H1 (cell line): ENCODE measurements around the gene COL27A1. TPM values are rescaled to one million over a fixed set of nuclear protein-coding genes. Genes with fewer than 3 reads are reported as not detected.

Source experiments
- CTCF ChIA-PET: fragments of 300-600 bp; sonication (Branson Sonifier 250); formaldehyde crosslinking; loops from one replicate; lab custom pipeline; 2021; ENCODE audit not compliant: partially characterized antibody; lab: Charles Lee
- POLR2A ChIA-PET: fragments of 300-600 bp; sonication (Branson Sonifier 250); formaldehyde crosslinking; loops from one replicate; lab custom pipeline; 2021; ENCODE audit warnings: inconsistent platforms; ENCODE audit not compliant: partially characterized antibody; lab: Charles Lee
- DNase-seq, 2 experiments: peaks; one replicate each; pipeline versions ENCODE4 v3.0.0 to v3.0.0-alpha.2; 2010 to 2022; ENCODE audit warnings: low spot score in 2 of 2, low read depth in 1 of 2, mixed read lengths in 1 of 2
- FAIRE-seq: peaks from 2 replicates; lab custom pipeline; 2011; peaks lifted over from hg19 to GRCh38; lab: Jason Lieb, UNC
- H2AFZ ChIP-seq: 2 replicates; pipeline ENCODE4 v1.8.1; 2012; ENCODE audit warnings: low read length, inconsistent platforms
- H2AK5ac ChIP-seq: 2 replicates; pipeline ENCODE4 v1.6.1; 2013; ENCODE audit warnings: low read depth, low read length
- H2BK120ac ChIP-seq: replicated peaks from 2 replicates; pipeline ENCODE3; 2013; ENCODE audit warnings: low read depth, low read length, inconsistent platforms
- H2BK12ac ChIP-seq: 2 replicates; pipeline ENCODE4 v1.6.1; 2013; ENCODE audit warnings: low read depth, low read length
- H2BK15ac ChIP-seq: 2 replicates; pipeline ENCODE4 v1.6.1; 2013; ENCODE audit warnings: low read length
- H2BK20ac ChIP-seq: 2 replicates; pipeline ENCODE4 v1.6.1; 2013; ENCODE audit warnings: low read length
- H2BK5ac ChIP-seq: 2 replicates; pipeline ENCODE4 v1.6.1; 2013; ENCODE audit warnings: low read depth, low read length
- H3K14ac ChIP-seq: 2 replicates; pipeline ENCODE4 v1.6.1; 2013; ENCODE audit warnings: inconsistent platforms; ENCODE audit not compliant: insufficient read length
- H3K18ac ChIP-seq: 2 replicates; pipeline ENCODE4 v1.6.1; 2013; ENCODE audit warnings: low read length; ENCODE audit errors: extremely low read depth
- H3K23ac ChIP-seq: 2 replicates; pipeline ENCODE4 v1.6.1; 2013; ENCODE audit warnings: inconsistent platforms; ENCODE audit not compliant: insufficient read length
- H3K23me2 ChIP-seq: 2 replicates; pipeline ENCODE4 v1.6.1; 2013; ENCODE audit warnings: low read depth, low read length
- H3K27ac ChIP-seq: 2 replicates; pipeline ENCODE4 v1.6.1; 2011; ENCODE audit warnings: low read depth, low read length, inconsistent platforms
- H3K27me3 ChIP-seq, 4 experiments: replicated peaks in 1 of 4; 1 replicate in 1 of 4; 2 replicates in 3 of 4; pipeline versions ENCODE4 v1.6.1 to v1.8.1; 2011 to 2013; ENCODE audit warnings: low read length in 3 of 4, mild to moderate bottlenecking in 3 of 4, inconsistent platforms in 2 of 4, mixed read lengths in 2 of 4, moderate library complexity in 1 of 4; ENCODE audit not compliant: control insufficient read depth in 3 of 4, insufficient read depth in 3 of 4; ENCODE audit errors: extremely low read depth in 1 of 4
- H3K36me3 ChIP-seq, 4 experiments: 2 replicates each; pipeline versions ENCODE4 v1.6.1 to v1.8.1; 2011 to 2013; ENCODE audit warnings: mild to moderate bottlenecking in 4 of 4, low read length in 3 of 4, moderate library complexity in 2 of 4, control low read depth in 1 of 4, inconsistent platforms in 1 of 4; ENCODE audit not compliant: insufficient read depth in 4 of 4, control insufficient read depth in 2 of 4
- H3K4ac ChIP-seq: replicated peaks from 2 replicates; pipeline ENCODE3; 2013; ENCODE audit warnings: low read length, low read depth, mixed read lengths, inconsistent platforms; ENCODE audit not compliant: insufficient read length
- H3K4me1 ChIP-seq, 4 experiments: replicated peaks in 1 of 4; 1 replicate in 1 of 4; 2 replicates in 3 of 4; pipeline versions ENCODE4 v1.6.1 to v1.8.1; 2011 to 2013; ENCODE audit warnings: low read length in 3 of 4, inconsistent platforms in 2 of 4, mixed read lengths in 1 of 4; ENCODE audit not compliant: insufficient read depth in 4 of 4, control insufficient read depth in 3 of 4
- H3K4me2 ChIP-seq, 2 experiments: 2 replicates each; pipeline versions ENCODE4 v1.6.1 to v1.8.1; 2011 to 2013; ENCODE audit warnings: low read depth in 2 of 2, low read length in 2 of 2, control low read depth in 1 of 2, inconsistent platforms in 1 of 2, mild to moderate bottlenecking in 1 of 2; ENCODE audit not compliant: insufficient read depth in 1 of 2
- H3K4me3 ChIP-seq, 4 experiments: fragments of 200-600, 300-600 bp in 1 of 4; sonication (generic), shearing (Covaris generic), sonication (Bioruptor Twin) in 1 of 4; 2 replicates each; pipeline versions ENCODE4 v1.5.1 to v1.8.1; 2011 to 2016; ENCODE audit warnings: low read length in 4 of 4, low read depth in 3 of 4, control low read depth in 2 of 4, inconsistent platforms in 2 of 4, mild to moderate bottlenecking in 2 of 4, mixed read lengths in 1 of 4, moderate library complexity in 1 of 4; ENCODE audit not compliant: insufficient read depth in 2 of 4; ENCODE audit errors: extremely low read depth in 1 of 4
- H3K56ac ChIP-seq: replicated peaks from 2 replicates; pipeline ENCODE3; 2013; ENCODE audit warnings: low read depth, mild to moderate bottlenecking, mixed read lengths, low read length, inconsistent platforms; ENCODE audit not compliant: insufficient read length
- H3K79me1 ChIP-seq: 2 replicates; pipeline ENCODE4 v1.6.1; 2013; ENCODE audit warnings: low read depth, low read length, control low read depth
- H3K79me2 ChIP-seq, 2 experiments: 2 replicates each; pipeline versions ENCODE4 v1.6.1 to v1.8.1; 2012 to 2013; ENCODE audit warnings: low read length in 2 of 2, mild to moderate bottlenecking in 2 of 2, inconsistent platforms in 1 of 2; ENCODE audit not compliant: insufficient read depth in 2 of 2, control insufficient read depth in 1 of 2
- H3K9ac ChIP-seq, 4 experiments: replicated peaks in 1 of 4; 1 replicate in 1 of 4; 2 replicates in 3 of 4; pipeline versions ENCODE4 v1.6.1 to v1.8.1; 2011 to 2013; ENCODE audit warnings: low read depth in 3 of 4, low read length in 3 of 4, control low read depth in 2 of 4, mild to moderate bottlenecking in 2 of 4, moderate library complexity in 2 of 4, inconsistent platforms in 1 of 4; ENCODE audit errors: extremely low read depth in 1 of 4
- H3K9me3 ChIP-seq, 2 experiments: 2 replicates each; pipeline versions ENCODE4 v1.6.1 to v1.8.1; 2012 to 2013; ENCODE audit warnings: mild to moderate bottlenecking in 2 of 2, moderate library complexity in 2 of 2, control low read depth in 1 of 2, inconsistent platforms in 1 of 2, low read depth in 1 of 2, low read length in 1 of 2, mixed read lengths in 1 of 2; ENCODE audit not compliant: insufficient read depth in 2 of 2
- H4K20me1 ChIP-seq, 2 experiments: replicated peaks in 1 of 2; 2 replicates each; pipeline versions ENCODE3 to v1.8.1; 2011 to 2013; ENCODE audit warnings: inconsistent platforms in 2 of 2, low read length in 2 of 2, mild to moderate bottlenecking in 1 of 2; ENCODE audit not compliant: insufficient read depth in 2 of 2, control insufficient read depth in 1 of 2
- H4K5ac ChIP-seq: 2 replicates; pipeline ENCODE4 v1.6.1; 2013; ENCODE audit warnings: low read length, low read depth, mixed read lengths, inconsistent platforms; ENCODE audit not compliant: insufficient read length
- H4K8ac ChIP-seq: 2 replicates; pipeline ENCODE4 v1.8.0; 2013; ENCODE audit warnings: mild to moderate bottlenecking, moderate library complexity, low read length, inconsistent platforms; ENCODE audit not compliant: insufficient read depth; ENCODE audit errors: extremely low read depth
- H4K91ac ChIP-seq: replicated peaks from 2 replicates; pipeline ENCODE3; 2013; ENCODE audit warnings: low read length, mixed read lengths, inconsistent platforms; ENCODE audit not compliant: insufficient read length
- CHD1 ChIP-seq: IDR thresholded peaks from 2 replicates; pipeline ENCODE4 v1.6.1; 2012; ENCODE audit warnings: low read depth, low read length, improper control_type of control experiment
- CTCF ChIP-seq, 3 experiments: IDR thresholded peaks; 1 replicate in 2 of 3; 2 replicates in 1 of 3; pipeline versions ENCODE4 v1.5.1 to v1.6.1; 2011; ENCODE audit warnings: low read length in 3 of 3, mild to moderate bottlenecking in 3 of 3, inconsistent platforms in 2 of 3, low read depth in 1 of 3, moderate library complexity in 1 of 3; ENCODE audit not compliant: insufficient read depth in 1 of 3; ENCODE audit errors: control extremely low read depth in 1 of 3
- KDM4A ChIP-seq: IDR thresholded peaks from one replicate; pipeline ENCODE4 v1.7.1; 2012; ENCODE audit warnings: low read depth, mild to moderate bottlenecking, moderate library complexity, low read length, inconsistent platforms; ENCODE audit not compliant: severe bottlenecking
- POU5F1 ChIP-seq: IDR thresholded peaks from 2 replicates; pipeline ENCODE4 v1.6.1; 2011; ENCODE audit warnings: low read depth, mild to moderate bottlenecking, low read length, moderate library complexity
- RBBP5 ChIP-seq: IDR thresholded peaks from 2 replicates; pipeline ENCODE4 v1.7.1; 2012; ENCODE audit warnings: low read depth, mild to moderate bottlenecking, inconsistent platforms, low read length, moderate library complexity, borderline replicate concordance
- RFX5 ChIP-seq: IDR thresholded peaks from 2 replicates; pipeline ENCODE4 v1.6.1; 2011; ENCODE audit warnings: low read depth, low read length, improper control_type of control experiment, borderline replicate concordance
- SP4 ChIP-seq: IDR thresholded peaks from 2 replicates; pipeline ENCODE4 v1.6.1; 2012; ENCODE audit warnings: low read length, inconsistent platforms
- TCF12 ChIP-seq: IDR thresholded peaks from 2 replicates; pipeline ENCODE4 v1.6.1; 2011; ENCODE audit warnings: low read depth, mild to moderate bottlenecking, low read length
- WGBS, 2 experiments: shearing (Covaris generic) in 1 of 2; methylation state at CpG; one replicate each; pipeline versions ENCODE4 v1.1.6 to v1.1.7; 2013 to 2015; ENCODE audit warnings: low lambda C conversion rate in 2 of 2, mixed read lengths in 2 of 2, inconsistent platforms in 1 of 2, low coverage in 1 of 2, missing lambda C conversion rate in 1 of 2; ENCODE audit not compliant: insufficient replicate concordance in 2 of 2, insufficient coverage in 1 of 2, insufficient read length in 1 of 2; ENCODE audit errors: extremely low coverage in 1 of 2, missing lambda C conversion rate in 1 of 2; 5-methylcytosine and 5-hydroxymethylcytosine counted together
- polyA plus RNA-seq, 7 experiments: library from polyadenylated mRNA; depleted of rRNA in 3 of 7; stranded (reverse) in 5 of 7; unstranded in 2 of 7; fragments of >200 nt in 5 of 7; fragments of 200-250 nt in 2 of 7; gene quantifications; 1 replicate in 5 of 7; 2 replicates in 1 of 7; 4 replicates in 1 of 7; pipeline versions ENCODE4 v1.2.1 to v1.2.3, GENCODE V29; 2011 to 2013; ENCODE audit warnings: missing spikeins in 2 of 7, mixed read lengths in 2 of 7
- total RNA-seq: library from RNA; stranded (reverse); fragmentation: NEBNext Ultra II Directional; extraction: Animal tissue kit (Norgen Biotek cat#: 25700); gene quantifications from 2 replicates; pipeline ENCODE4 v1.2.1, GENCODE V29; 2021

Gene COL27A1
- total and polyA plus RNA-seq, 2 of the 8 experiments (the other 6 are each of a cell fraction or from before 2014, with no cell fraction given) = 15.1 to 22.8 TPM

DNA sequence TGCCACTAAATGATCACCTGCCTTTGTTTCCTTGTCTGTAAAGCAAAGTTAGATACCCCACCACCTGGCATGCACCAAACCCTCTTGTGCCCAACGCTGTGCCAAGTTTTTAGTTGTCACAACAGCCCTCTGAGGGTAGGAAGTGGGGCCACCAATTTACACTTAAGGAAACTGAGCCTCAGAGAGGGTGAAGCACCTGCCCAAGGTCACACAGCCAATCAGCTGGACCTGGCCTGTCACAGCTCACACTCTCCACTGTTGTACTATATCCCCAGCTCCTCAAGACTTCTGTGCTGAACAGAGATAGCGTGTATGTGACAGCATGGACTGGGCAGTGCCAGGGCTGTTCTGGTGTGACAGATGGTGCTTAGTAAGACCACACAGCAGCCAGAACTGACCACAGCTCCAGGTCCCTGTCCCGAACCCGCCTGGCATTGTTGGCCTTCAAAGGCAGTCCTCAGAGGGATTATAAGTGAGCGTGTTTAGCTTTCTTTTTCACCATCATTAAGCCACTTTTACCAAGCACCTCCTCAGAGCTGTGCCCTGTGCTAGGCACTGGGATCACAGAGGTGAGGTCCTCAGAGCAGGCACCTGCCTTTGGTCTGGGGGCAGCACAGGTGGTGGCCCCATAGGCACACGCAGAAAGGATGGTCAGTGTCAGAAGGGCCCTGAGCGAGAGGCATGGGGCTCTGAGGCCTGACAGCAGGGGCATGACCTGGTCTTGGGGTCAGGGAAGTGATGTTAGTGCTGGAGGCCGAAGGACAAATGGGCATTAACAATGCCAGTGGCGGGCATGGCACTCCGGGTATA lies 71.1 kb downstream of the COL27A1 start:
- 86% methylated on average over 10 of the region's 10 CpGs; no CpG with 5 or more reads in 1 of the 2 experiments for WGBS, 2 experiments

More for the DNA sequence above, 71.1 kb downstream of the COL27A1 start:
- H2BK120ac ChIP-seq = no peak overlapping the region
- no peaks in the 10 kb centered on the region for H3K9me3 ChIP-seq
- H4K20me1 ChIP-seq = peaks cover 2 to 3% of the 10 kb centered on the region in 2 experiments
- no peaks in the 10 kb centered on the region for H3K79me1 ChIP-seq
- H3K4ac ChIP-seq = no peak overlapping the region
- ChIA-PET CTCF (interaction anchor here (0.6 to 2.9 kb wide), 10 partner anchors 10 to 144 kb away, joined by 3 to 10 read pairs (median 4); no protein-coding TSS in a partner anchor), POLR2A (no interaction called here)
- H4K91ac ChIP-seq = no peak overlapping the region
- H2AK5ac ChIP-seq = no peak overlapping the region
- no peak overlapping the region for H3K14ac ChIP-seq
- no peak overlapping the region for H3K18ac ChIP-seq
- no peaks in the 10 kb centered on the region for H3K36me3 ChIP-seq
- H4K8ac ChIP-seq = no peak overlapping the region; the same call in 1 of the 2 replicates
- no peak overlapping the region for H3K4me3 ChIP-seq
- H3K56ac ChIP-seq = no peak overlapping the region
- no peak overlapping the region for H2BK20ac ChIP-seq
- TF ChIP-seq KDM4A = no peak
- TF ChIP-seq SP4 = no peak
- TF ChIP-seq CHD1 = no peak
- TF ChIP-seq TCF12 = no peak
- TF ChIP-seq RBBP5 = no peak
- TF ChIP-seq POU5F1 = no peak
- no peak for TF ChIP-seq CTCF (IDR thresholded peaks at IDR 0.05; ENCODE audit: control extremely low read depth in 1 of 3, insufficient read depth in 1 of 3, low read depth in 1 of 3, low read length in 3 of 3)
- TF ChIP-seq RFX5 = no peak
- H2BK15ac ChIP-seq = 0 out of 2 replicates have a peak overlapping the region, but pooled peaks have one; percentile 10
- H3K27ac ChIP-seq = no peak overlapping the region
- DNase-seq = no peak
- no peaks in the 10 kb centered on the region for H3K23me2 ChIP-seq
- H4K5ac ChIP-seq = no peak overlapping the region
- no peak overlapping the region for H3K4me2 ChIP-seq
- H2BK5ac ChIP-seq = peak overlapping the region; percentile 22; the same call in 1 of the 2 replicates
- H3K4me1 ChIP-seq = peaks cover 0 to 10% (median 1%) of the 10 kb centered on the region in 4 experiments; a peak in 3 of 7 replicates
- H2BK12ac ChIP-seq = 0 out of 2 replicates have a peak overlapping the region, but pooled peaks have one; percentile 43
- no peak overlapping the region for H2AFZ ChIP-seq
- no peak for FAIRE-seq
- no peak overlapping the region for H3K23ac ChIP-seq
- H3K79me2 ChIP-seq = no peaks in the 10 kb centered on the region
- H3K9ac ChIP-seq = no peak overlapping the region
- H3K27me3 ChIP-seq = no peaks in the 10 kb centered on the region
